HG03457 (cell line): ENCODE data around the gene EOLA1.
"Not testable (repeated sequence)": the region's sequence is repeated elsewhere in the genome, so short reads cannot be mapped to it uniquely, and the experiment has no call there.

Experiments
- ATAC-seq: cut with Tn5 transposase; IDR thresholded peaks from one replicate; pipeline ENCODE4 v1.9.1; 2021; ENCODE audit warnings: moderate number of reproducible peaks; ENCODE audit not compliant: unreplicated experiment

Gene EOLA1

GRCh38 chrX:149513825-149514428 is 26.9 kb upstream of the EOLA1 start:
- no peak for ATAC-seq

GRCh38 chrX:149515954-149516602 is 24.7 kb upstream of the EOLA1 start:
- no peak for ATAC-seq

- no peak for ATAC-seq
These were observed 24.2 kb upstream of the EOLA1 start for GRCh38 chrX:149516604-149517003.

GRCh38 chrX:149517308-149517707 is 23.5 kb upstream of the EOLA1 start:
- ATAC-seq, result no peak

- no peak for ATAC-seq
These were observed 22.6 kb upstream of the EOLA1 start for GRCh38 chrX:149518236-149518635.

- ATAC-seq, result not testable (repeated sequence)
These were observed 20.1 kb upstream of the EOLA1 start for GRCh38 chrX:149520636-149521277.

GRCh38 chrX:149521438-149521837 is 19.4 kb upstream of the EOLA1 start:
- no peak for ATAC-seq

GRCh38 chrX:149522916-149523315 is 17.9 kb upstream of the EOLA1 start:
- ATAC-seq, result no peak

- peak; percentile 94 for ATAC-seq
These were observed 15.4 kb upstream of the EOLA1 start for GRCh38 chrX:149525389-149525788.

GRCh38 chrX:149525903-149526302 is 14.9 kb upstream of the EOLA1 start:
- ATAC-seq, result peak; percentile 34

GRCh38 chrX:149526318-149527033 is 14.3 kb upstream of the EOLA1 start:
- ATAC-seq, result not testable (repeated sequence)

- no peak for ATAC-seq
These were observed 13.1 kb upstream of the EOLA1 start for GRCh38 chrX:149527705-149528104.

GRCh38 chrX:149528381-149528780 is 12.4 kb upstream of the EOLA1 start:
- ATAC-seq, result no peak

GRCh38 chrX:149531599-149531998 is 9.2 kb upstream of the EOLA1 start:
- ATAC-seq, result peak; percentile 47

GRCh38 chrX:149532868-149533267 is 7.9 kb upstream of the EOLA1 start:
- ATAC-seq, result not testable (repeated sequence)

GRCh38 chrX:149533999-149534398 is 6.8 kb upstream of the EOLA1 start:
- ATAC-seq, result not testable (repeated sequence)

GRCh38 chrX:149534926-149535602 is 5.7 kb upstream of the EOLA1 start:
- ATAC-seq, result not testable (repeated sequence)

- not testable (repeated sequence) for ATAC-seq
These were observed 3.3 kb upstream of the EOLA1 start for GRCh38 chrX:149537474-149537873.

- ATAC-seq, result peak; percentile 41
These were observed 1.3 kb upstream of the EOLA1 start for GRCh38 chrX:149539283-149540130.

- ATAC-seq, result peak; percentile 16
These were observed 636 bp upstream of the EOLA1 start for GRCh38 chrX:149540131-149540620.
